Left lung (tissue), 10 donors: Measurements from ENCODE around the gene CTDSPL. TPM values are rescaled to one million over a fixed set of nuclear protein-coding genes. Genes with fewer than 3 reads are reported as not detected.

Source experiments
- ATAC-seq: fragments of 200-7000 bp; cut with Tn5 transposase; one replicate; pipeline ENCODE4 v1.9.1; 2020; ENCODE audit warnings: moderate library complexity
- DNase-seq, 4 donors: peaks; one replicate each; pipeline ENCODE4 v3.0.0-alpha.2; 2013 to 2020
- H3K27ac ChIP-seq, 2 donors: fragments of 200-600 bp; sonication (generic) in 1 of 2; one replicate each; pipeline versions ENCODE4 v1.5.0 to v1.8.0; 2020 to 2021
- H3K27me3 ChIP-seq, 2 donors: fragments of 200-600 bp; sonication (generic) in 1 of 2; one replicate each; pipeline versions ENCODE4 v1.5.0 to v1.8.0; 2020 to 2021
- H3K36me3 ChIP-seq, 2 donors: fragments of 200-600 bp; sonication (generic) in 1 of 2; one replicate each; pipeline versions ENCODE4 v1.5.0 to v1.8.0; 2020 to 2021
- H3K4me1 ChIP-seq, 2 donors: fragments of 200-600 bp; one replicate each; pipeline ENCODE4 v1.8.0; 2021
- H3K4me3 ChIP-seq, 2 donors: fragments of 200-600 bp; sonication (generic) in 1 of 2; one replicate each; pipeline versions ENCODE4 v1.5.0 to v1.8.0; 2020 to 2021; ENCODE audit warnings: mild to moderate bottlenecking in 1 of 2
- H3K9me3 ChIP-seq, 2 donors: fragments of 200-600 bp; sonication (generic) in 1 of 2; one replicate each; pipeline versions ENCODE4 v1.5.0 to v1.8.0; 2020 to 2021
- CTCF ChIP-seq, 2 donors: fragments of 200-600 bp; sonication (generic) in 1 of 2; IDR thresholded peaks; one replicate each; pipeline versions ENCODE4 v1.5.0 to v1.8.0; 2021; ENCODE audit warnings: antibody characterized with exemption in 2 of 2
- intact Hi-C, 2 donors: fragments of 100-400 bp; cut with DNase I; formaldehyde crosslinking; loops; one replicate each; pipeline versions ENCODE4 v1.11.2 to v1.14.2; 2022
- polyA plus RNA-seq, 6 donors: library from polyadenylated mRNA; unstranded; fragments of 120-200 nt; gene quantifications; one replicate each; pipeline ENCODE4 v1.2.1, GENCODE V29; 2013; ENCODE audit not compliant: insufficient read length in 6 of 6
- total RNA-seq, 2 donors: library from RNA; stranded (reverse); fragmentation: NEBNext Ultra II Directional; extraction: Animal tissue kit (Norgen Biotek cat#: 25700); gene quantifications; one replicate each; pipeline ENCODE4 v1.2.1, GENCODE V29; 2021
- donor health status: DM: no; HTN: yes; CAD: no.
- donor health status: DM: no; HTN: no; CAD: no.

The CTDSPL gene
- total and polyA plus RNA-seq, 8 donors, result 46.9 to 122 (median 115) TPM

DNA sequence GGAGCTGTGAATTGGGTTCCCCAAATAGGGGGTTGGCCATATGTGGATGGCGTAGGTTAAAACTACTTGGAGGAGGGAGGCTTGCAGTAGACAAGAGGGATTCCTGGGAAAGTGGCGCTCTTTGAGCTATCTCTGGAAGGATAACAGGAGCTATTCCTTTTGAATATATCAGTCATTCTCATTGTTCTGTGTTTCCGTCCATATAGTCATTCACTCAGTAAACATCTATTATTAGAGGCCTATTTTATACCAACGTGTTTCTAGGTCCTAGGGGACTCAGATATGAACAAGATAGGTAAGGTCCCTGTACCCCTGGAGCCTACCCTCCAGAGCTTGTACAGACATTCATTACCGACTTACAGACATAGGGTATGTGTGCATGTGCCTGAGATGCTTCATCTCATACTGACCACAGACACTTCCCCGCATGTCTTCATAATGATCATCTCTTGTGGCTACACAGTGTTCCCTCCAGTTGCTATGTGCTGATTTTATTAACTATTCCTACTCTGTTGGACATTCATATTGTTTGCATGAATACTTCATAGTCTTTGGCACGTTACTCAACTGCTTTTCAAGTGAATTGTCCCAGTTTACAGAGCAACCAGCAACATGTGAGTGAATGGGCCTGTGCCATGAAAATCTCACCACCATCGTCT is 73.1 kb downstream of the CTDSPL start:
- Histone ChIP-seq H3K4me3 (no peak overlapping the region), H3K4me1 (peaks cover 24 to 36% of the 10 kb centered on the region in 2 donors), H3K27ac (peak overlapping the region; percentile 40 to 59), H3K27me3 (no peaks in the 10 kb centered on the region), H3K36me3 (no peaks in the 10 kb centered on the region), H3K9me3 (no peaks in the 10 kb centered on the region)
- ATAC-seq, result peak; percentile 13
- no peak for TF ChIP-seq CTCF (IDR thresholded peaks at IDR 0.05)
- intact Hi-C loops, result no loop called here
- DNase-seq, result no peak

DNA sequence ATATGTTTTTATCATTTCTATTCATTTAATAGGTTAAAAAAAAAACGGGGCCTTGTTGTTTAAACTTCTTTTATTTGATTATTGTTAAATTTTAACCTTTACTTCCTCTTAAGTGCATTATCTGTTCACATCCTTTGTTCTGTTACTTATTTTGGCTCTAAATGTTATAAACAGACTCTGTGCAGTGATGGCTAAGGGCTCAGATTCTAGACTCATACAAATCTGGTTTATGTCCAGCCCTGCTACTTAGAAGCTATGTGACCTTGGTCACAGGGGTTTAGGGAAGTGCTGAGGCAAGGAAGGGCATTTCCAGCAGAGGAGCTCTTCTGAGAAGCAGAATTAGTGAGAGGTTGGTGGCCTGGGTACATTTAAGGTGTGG is 73.6 kb downstream of the CTDSPL start:
- Histone ChIP-seq H3K4me3 (no peak overlapping the region), H3K27ac (peak overlapping the region; percentile 40 to 59), H3K4me1 (peaks cover 24 to 36% of the 10 kb centered on the region in 2 donors), H3K9me3 (no peaks in the 10 kb centered on the region), H3K27me3 (no peaks in the 10 kb centered on the region), H3K36me3 (no peaks in the 10 kb centered on the region)
- DNase-seq, result no peak
- intact Hi-C loops, result no loop called here
- peak; percentile 78 for ATAC-seq
- no peak for TF ChIP-seq CTCF (IDR thresholded peaks at IDR 0.05)

DNA sequence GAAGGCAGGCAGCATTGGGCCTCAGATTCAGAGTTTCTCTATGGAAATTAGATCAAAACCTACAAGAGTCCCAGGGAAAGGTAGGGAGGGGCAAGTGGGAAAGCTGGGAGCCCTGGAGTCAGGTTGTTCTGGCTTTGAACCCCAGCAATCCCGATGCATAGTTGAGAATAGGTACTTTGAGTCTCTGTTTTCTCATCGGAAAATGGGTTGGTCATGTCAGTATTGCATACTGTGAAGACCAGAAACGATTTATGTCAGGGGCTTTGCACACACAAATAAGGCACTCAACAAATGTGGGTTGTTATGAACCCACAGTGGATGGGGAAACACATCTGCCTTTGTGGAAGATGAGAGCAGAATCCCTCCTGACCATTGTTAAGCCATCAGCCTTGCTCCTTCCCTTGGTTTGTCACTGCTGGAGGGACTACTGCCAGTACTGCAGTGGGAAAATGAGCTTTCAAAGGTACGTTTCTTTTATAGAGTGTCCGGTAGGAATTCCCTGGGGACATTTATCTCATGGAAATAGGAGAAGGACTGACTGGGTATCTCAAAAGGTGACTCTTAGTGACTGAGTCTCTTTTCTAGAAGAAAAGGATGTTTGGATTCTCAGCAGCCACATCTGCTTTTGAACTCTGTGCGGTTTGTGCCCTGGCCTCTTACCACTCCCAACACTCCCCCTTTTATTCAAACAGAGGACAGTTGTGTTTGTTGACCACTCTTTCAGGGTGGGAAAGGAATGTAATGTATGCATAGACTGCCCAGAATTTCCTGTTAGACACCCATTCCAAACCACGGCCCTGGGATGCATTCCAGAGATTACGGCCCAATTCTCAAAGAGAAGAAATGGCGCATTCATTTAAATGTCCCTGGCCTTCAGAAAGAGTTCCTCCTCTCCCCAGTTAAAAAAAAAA is 74.3 kb downstream of the CTDSPL start:
- TF ChIP-seq CTCF (IDR thresholded peaks at IDR 0.05), result no peak
- no peaks in the 10 kb centered on the region for H3K9me3 ChIP-seq
- no peaks in the 10 kb centered on the region for H3K27me3 ChIP-seq
- H3K36me3 ChIP-seq, result no peaks in the 10 kb centered on the region
- intact Hi-C loops, result no loop called here
- peak in 1 of 4 donors; percentile 49 for DNase-seq
- peak overlapping the region; percentile 40 to 59 for H3K27ac ChIP-seq
- ATAC-seq, result peak; percentile 79
- H3K4me3 ChIP-seq, result no peak overlapping the region
- H3K4me1 ChIP-seq, result peaks cover 24 to 40% of the 10 kb centered on the region in 2 donors

GRCh38 chr3:37937156-37937555 is 75.5 kb downstream of the CTDSPL start:
- Histone ChIP-seq H3K36me3 (no peaks in the 10 kb centered on the region), H3K27me3 (no peaks in the 10 kb centered on the region), H3K4me3 (no peak overlapping the region), H3K9me3 (no peaks in the 10 kb centered on the region), H3K27ac (peak overlapping the region in 1 of 2 donors; percentile 59), H3K4me1 (peaks cover 24 to 47% of the 10 kb centered on the region in 2 donors)
- intact Hi-C loops, result no loop called here
- no peak for TF ChIP-seq CTCF (IDR thresholded peaks at IDR 0.05)
- DNase-seq (no peak), ATAC-seq (no peak)

DNA sequence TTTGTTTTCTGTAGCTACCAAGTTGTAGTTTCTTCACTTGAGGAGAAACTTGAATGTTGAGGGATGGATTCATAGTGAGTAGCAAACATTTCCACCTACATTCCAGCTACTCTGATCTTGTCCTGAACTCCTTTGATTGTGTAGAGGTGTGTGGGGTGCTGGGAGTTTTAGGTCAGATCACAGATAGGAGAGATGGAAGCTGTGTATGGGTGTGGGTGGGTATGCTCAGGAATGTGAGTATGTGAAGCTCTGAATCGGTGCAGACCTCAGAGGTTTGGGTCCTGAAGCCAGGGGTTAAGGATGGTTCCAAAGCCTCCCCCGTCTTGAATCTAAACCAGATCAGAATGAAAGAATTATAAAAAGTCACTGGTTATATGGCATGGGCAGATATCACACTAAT is 76.3 kb downstream of the CTDSPL start:
- no peaks in the 10 kb centered on the region for H3K9me3 ChIP-seq
- ATAC-seq (no peak), DNase-seq (no peak)
- no peak overlapping the region for H3K4me3 ChIP-seq
- no peaks in the 10 kb centered on the region for H3K27me3 ChIP-seq
- intact Hi-C loops, result no loop called here
- peak overlapping the region in 1 of 2 donors; percentile 59 for H3K27ac ChIP-seq
- H3K36me3 ChIP-seq, result no peaks in the 10 kb centered on the region
- no peak for TF ChIP-seq CTCF (IDR thresholded peaks at IDR 0.05)
- H3K4me1 ChIP-seq, result peaks cover 24 to 55% of the 10 kb centered on the region in 2 donors
